AG09319 (cell line): ENCODE results near the gene ABHD2.

ENCODE experiments used
- DNase-seq: peaks from one replicate; pipeline ENCODE4 v3.0.0-alpha.2; 2010; ENCODE audit warnings: low read depth; ENCODE audit errors: extremely low read depth
- CTCF ChIP-seq: IDR thresholded peaks from 2 replicates; pipeline ENCODE4 v1.5.1; 2011; ENCODE audit warnings: low read depth, mild to moderate bottlenecking, inconsistent platforms, low read length, moderate library complexity

ABHD2 gene

DNA sequence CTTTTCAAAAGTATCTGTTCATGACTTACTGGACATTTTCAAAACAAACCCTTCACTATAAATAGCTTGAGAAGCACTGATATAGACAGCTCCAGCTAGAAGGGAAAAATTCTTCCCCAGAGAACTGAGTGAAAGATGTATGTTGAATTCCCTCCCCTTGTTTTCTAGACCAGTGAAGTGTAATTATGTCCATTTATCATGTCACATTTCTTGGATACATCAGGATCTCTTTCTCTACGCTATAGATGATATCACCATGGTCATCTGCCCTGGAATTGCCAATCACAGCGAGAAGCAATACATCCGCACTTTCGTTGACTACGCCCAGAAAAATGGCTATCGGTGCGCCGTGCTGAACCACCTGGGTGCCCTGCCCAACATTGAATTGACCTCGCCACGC lies 66.9 kb downstream of the ABHD2 start:
- no peak for TF ChIP-seq CTCF
- no peak for DNase-seq

DNA sequence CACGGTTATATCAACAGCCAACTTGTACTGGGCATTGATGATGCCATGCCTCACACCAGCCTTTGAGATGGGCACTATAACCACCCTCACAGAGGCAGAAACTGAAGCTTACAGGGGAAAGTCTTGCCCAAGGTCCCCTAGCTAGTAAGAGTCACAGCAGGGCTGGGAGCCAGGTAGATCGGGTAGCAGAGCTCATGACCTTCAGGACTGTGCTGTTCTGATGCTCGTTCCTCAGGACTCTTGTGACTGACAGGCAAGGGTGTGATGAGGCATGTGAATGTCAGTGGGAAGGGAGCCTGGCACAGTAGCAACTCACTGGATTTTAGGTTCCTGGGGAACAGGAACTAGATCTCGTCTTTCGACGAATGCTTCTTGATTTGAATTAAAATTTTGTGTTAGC lies 67.4 kb downstream of the ABHD2 start:
- no peak for DNase-seq
- TF ChIP-seq CTCF = no peak

DNA sequence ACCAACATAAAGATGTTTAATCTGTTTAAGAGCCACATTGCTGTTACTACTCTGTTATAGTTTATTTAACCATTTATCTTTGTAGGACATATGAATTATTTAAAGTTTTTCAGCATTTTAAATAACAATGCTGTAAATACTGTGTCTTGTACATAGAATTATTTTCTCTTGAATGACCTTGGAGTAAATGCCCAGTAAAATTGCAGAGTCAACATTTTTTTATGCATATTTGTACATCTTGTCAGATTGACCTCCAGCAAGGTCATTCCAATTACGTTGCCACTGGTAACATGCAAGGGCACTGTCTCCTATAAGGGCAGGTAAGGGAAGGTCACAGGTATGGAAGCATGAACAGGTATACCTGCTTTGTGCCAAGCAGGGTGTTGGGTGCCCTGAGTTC lies 68.8 kb downstream of the ABHD2 start:
- DNase-seq = no peak
- TF ChIP-seq CTCF = no peak

DNA sequence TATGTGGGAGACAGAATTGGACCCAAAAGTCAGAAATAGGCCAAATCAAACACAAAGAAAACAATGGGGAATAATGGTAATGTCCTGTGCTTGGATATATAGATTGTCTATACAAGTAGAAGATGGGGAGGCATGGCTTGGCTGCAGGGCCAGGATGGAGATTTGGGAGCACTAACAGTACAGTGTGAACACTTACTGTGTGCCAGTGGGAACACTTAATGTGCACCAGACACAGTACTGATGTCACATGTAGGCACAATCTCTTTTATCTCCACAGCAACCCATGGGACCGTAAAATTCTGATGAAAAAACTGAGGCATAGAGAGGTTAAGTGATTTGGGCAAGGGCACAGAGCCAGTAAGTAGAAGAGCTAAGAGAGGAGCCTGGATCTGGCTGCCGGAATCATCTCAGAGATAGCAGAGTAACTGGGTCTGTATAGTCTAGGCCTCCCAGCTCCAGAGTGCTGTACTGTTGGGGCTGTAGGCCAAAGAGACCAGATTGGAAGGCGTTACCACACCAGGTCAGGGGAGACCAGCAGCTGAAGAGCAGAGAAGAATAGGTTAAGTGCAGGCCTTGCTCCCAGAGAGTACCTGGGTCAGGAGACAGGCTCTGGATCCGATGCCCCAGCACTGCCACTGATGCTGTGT lies 69.8 kb downstream of the ABHD2 start:
- TF ChIP-seq CTCF = no peak
- DNase-seq = no peak

GRCh38 chr15:89161666-89162065 lies 73.4 kb downstream of the ABHD2 start:
- no peak for DNase-seq
- TF ChIP-seq CTCF = no peak

DNA sequence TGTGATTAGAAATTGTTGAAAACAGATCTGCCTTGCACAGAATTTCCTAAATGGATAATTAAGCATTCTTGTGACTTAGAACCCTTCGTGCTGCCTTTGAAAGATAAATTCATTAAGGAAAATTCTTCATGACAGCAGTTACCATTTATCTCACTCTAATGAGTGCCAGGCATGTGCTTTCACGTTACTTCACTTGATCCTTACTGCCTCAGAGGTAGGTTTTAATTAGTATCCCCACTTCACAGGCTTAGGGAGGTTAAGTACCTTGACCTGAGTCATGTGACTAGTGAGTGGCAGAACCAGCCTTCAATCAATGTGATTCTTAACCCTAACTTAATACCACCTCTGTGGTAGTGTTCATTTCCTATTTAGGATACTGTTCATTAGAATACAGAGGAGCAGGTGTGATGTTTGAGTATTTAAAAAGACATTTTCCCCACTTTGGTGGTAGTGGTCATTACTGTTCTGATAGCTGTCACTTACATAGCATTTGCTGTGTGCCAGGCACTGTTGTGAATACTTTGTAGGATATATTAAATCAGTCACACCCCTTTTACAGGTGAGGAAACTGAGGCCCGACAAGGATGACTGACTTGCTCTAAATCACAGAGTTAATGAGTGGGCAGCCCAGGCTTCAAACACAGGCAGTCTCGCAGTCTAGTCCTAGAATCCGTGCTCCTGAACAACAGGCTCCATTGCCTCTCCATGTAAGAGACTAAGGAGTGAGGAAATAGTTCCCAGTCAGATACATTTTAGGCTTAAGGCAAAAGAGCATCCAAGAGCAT lies 75.2 kb downstream of the ABHD2 start:
- DNase-seq = no peak
- TF ChIP-seq CTCF = no peak

- TF ChIP-seq CTCF = no peak
- no peak for DNase-seq
These were observed 76.5 kb downstream of the ABHD2 start for GRCh38 chr15:89164712-89165211.
